Activated CD8-positive, alpha-beta T cell treated with anti-CD3 and anti-CD28 coated beads for 36 hours (primary cell): Measurements from ENCODE around the gene CORO2B. TPM values are rescaled to one million over a fixed set of nuclear protein-coding genes. Genes with fewer than 3 reads are reported as not detected.

ENCODE experiments used
- ATAC-seq: fragments of 200-7000 bp; cut with Tn5 transposase; one replicate; pipeline ENCODE4 v1.10.0; 2021; ENCODE audit warnings: mild to moderate bottlenecking, moderate library complexity
- CTCF ChIA-PET: fragments of 350-600 bp; sonication (Branson Sonifier 250); formaldehyde crosslinking; loops from one replicate; lab custom pipeline; 2021; ENCODE audit warnings: antibody characterized with exemption; lab: Charles Lee
- POLR2A ChIA-PET: fragments of 350-600 bp; sonication (Branson Sonifier 250); formaldehyde crosslinking; loops from one replicate; lab custom pipeline; 2021; ENCODE audit warnings: antibody characterized with exemption; lab: Charles Lee
- DNase-seq: peaks from one replicate; pipeline ENCODE4 v3.0.0-alpha.2; 2020
- H3K27ac Mint-ChIP-seq: one replicate; pipeline ENCODE4 v1.8.0; 2021; ENCODE audit warnings: mild to moderate bottlenecking, mixed read lengths
- H3K27me3 Mint-ChIP-seq: one replicate; pipeline ENCODE4 v1.8.0; 2021; ENCODE audit warnings: mixed read lengths
- H3K36me3 Mint-ChIP-seq: one replicate; pipeline ENCODE4 v1.8.0; 2021; ENCODE audit warnings: low read depth, mixed read lengths
- H3K4me1 Mint-ChIP-seq: one replicate; pipeline ENCODE4 v1.8.0; 2021; ENCODE audit warnings: low read depth, mixed read lengths
- H3K4me3 Mint-ChIP-seq: one replicate; pipeline ENCODE4 v1.8.0; 2021; ENCODE audit warnings: mild to moderate bottlenecking, moderate library complexity, mixed read lengths
- H3K9me3 Mint-ChIP-seq: one replicate; pipeline ENCODE4 v1.8.0; 2021; ENCODE audit warnings: mixed read lengths
- CTCF ChIP-seq: fragments of 200-600 bp; IDR thresholded peaks from one replicate; pipeline ENCODE4 v1.8.0; 2022; ENCODE audit warnings: antibody characterized with exemption, mild to moderate bottlenecking
- intact Hi-C: fragments of 100-400 bp; cut with micrococcal nuclease; formaldehyde crosslinking; loops from one replicate; pipeline ENCODE4 v1.10.0; 2022
- total RNA-seq, 2 experiments: library from RNA; stranded (reverse); gene quantifications; one replicate each; pipeline ENCODE4 v1.2.3, GENCODE V29; 2021

The CORO2B gene
- total RNA-seq, 2 experiments from 2014 or later, result not detected

DNA sequence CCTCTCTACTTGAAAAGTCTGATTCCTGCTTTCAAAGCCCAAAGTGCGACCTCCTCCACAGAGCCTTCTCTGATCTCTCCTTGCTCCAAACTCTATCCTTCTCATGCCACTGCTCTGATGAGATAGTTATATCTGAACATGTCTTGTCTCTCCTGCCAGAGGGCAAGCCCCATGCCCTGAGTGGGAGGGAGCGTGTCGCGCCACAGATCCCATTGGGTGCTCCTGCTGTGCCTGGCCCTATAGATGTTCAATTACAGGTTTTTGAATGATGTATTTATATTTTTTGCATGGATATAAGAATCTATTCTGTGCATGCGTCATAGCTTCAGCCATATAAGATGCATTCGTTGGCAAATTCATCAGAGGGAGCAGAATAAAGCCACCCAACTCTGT is 20.4 kb downstream of the CORO2B start:
- ATAC-seq (no peak), DNase-seq (no peak)
- Mint-ChIP-seq H3K4me1 (no peaks in the 10 kb centered on the region), H3K27me3 (no peaks in the 10 kb centered on the region), H3K27ac (no peak overlapping the region), H3K36me3 (no peaks in the 10 kb centered on the region), H3K4me3 (no peak overlapping the region), H3K9me3 (no peaks in the 10 kb centered on the region)
- intact Hi-C loops, result no loop called here
- POLR2A ChIA-PET, result no interaction called here
- CTCF ChIA-PET, result no interaction called here
- TF ChIP-seq CTCF, result no peak

GRCh38 chr15:68599560-68600071 is 20.8 kb downstream of the CORO2B start:
- POLR2A ChIA-PET, result no interaction called here
- intact Hi-C loops, result no loop called here
- no peaks in the 10 kb centered on the region for H3K4me1 Mint-ChIP-seq
- H3K9me3 Mint-ChIP-seq, result no peaks in the 10 kb centered on the region
- no peaks in the 10 kb centered on the region for H3K36me3 Mint-ChIP-seq
- H3K27me3 Mint-ChIP-seq, result no peaks in the 10 kb centered on the region
- no peak for DNase-seq
- no peak for TF ChIP-seq CTCF
- no peak overlapping the region for H3K27ac Mint-ChIP-seq
- H3K4me3 Mint-ChIP-seq, result no peak overlapping the region
- no peak for ATAC-seq
- CTCF ChIA-PET, result no interaction called here

DNA sequence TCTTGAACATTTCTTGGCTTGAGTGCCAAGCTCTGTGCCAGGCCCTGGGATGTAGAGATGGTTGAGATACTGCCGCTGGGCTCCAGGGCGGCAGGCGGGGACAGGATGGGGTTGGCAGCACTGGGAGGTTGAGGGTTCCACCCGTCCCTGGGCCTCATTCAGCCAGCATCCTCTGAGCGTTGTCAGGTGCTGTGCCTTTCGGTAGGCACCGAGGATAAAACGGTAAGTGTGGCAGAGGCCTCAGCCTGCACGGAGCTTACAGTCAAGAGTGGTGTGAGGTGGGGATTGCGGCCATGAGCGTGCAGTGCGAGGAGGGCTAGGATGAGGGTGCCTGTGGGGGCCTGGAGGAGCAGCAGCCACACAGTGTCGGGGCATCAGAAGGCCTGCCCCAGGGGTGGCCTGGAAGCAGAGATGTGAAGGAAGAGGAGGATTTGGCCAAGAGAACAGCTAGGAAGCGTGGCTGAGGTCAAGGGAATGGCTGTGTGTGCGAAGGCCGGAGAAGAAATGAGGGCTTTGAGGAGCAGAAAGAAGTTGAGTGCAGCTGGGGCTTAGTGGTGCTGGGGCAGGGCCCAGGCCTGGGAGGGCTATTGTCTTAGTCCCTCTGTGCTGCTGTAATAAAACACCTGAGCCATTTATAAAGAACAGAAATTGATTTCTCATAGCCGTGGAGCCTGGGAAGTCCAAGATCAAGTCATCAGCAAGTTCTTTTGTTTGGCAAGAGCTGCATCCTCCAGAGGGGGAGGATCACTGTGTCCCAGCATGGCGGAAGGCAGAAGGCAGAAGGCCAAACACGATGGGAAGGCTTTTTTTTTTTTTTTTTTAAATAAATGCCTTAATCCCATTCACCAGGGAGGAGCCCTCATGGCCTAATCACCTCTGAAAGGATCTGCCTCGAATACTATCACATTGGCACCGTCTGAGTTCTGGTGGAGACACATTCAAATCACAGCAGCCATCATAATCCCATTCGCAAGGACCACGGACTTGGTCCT is 22.7 kb downstream of the CORO2B start:
- ChIA-PET POLR2A (no interaction called here), CTCF (no interaction called here)
- no peak for ATAC-seq
- Mint-ChIP-seq H3K27me3 (peaks cover 2% of the 10 kb centered on the region), H3K4me3 (no peak overlapping the region), H3K9me3 (no peaks in the 10 kb centered on the region), H3K36me3 (no peaks in the 10 kb centered on the region), H3K4me1 (no peaks in the 10 kb centered on the region), H3K27ac (no peak overlapping the region)
- DNase-seq, result no peak
- intact Hi-C loops, result no loop called here
- no peak for TF ChIP-seq CTCF

DNA sequence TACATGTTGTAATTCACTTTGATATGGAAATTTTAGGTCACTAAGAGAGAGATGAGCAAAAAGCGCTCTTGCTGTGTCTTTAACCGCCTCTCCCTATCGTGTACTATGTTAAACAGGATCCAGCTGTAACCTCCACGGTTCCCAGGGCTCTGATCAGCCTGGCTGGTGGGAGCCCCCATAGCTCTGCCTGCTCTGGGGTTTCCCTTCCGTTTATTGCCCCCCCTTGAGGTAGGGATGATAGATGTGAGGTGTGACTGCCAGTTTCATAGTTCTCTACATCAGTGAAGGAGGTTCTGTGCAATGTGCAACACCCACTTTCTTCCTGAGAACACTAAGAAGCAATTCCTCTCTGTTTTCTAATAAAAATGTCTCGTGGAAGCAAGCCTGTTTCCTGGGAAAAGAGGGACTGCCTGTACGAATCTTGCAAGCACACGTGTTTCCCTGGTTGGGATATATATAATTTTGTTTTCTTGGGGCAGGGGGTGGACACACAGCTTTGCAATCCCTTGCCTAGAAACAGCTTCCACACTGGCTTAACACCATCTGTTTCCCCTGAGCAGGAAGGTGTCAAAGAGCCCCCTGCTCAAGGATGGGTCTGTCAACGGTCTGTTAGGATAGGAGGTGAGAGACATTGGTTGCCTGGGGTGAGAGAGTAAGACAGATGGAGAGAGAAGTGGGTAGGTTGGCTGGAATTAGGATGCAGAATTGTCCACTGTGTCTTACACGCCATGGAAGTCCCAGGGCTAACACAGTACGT is 23.8 kb downstream of the CORO2B start:
- Mint-ChIP-seq H3K4me1 (no peaks in the 10 kb centered on the region), H3K9me3 (no peaks in the 10 kb centered on the region), H3K27me3 (peaks cover 2% of the 10 kb centered on the region), H3K36me3 (no peaks in the 10 kb centered on the region), H3K4me3 (no peak overlapping the region), H3K27ac (no peak overlapping the region)
- DNase-seq (no peak), ATAC-seq (no peak)
- intact Hi-C loops, result no loop called here
- TF ChIP-seq CTCF, result no peak
- ChIA-PET POLR2A (no interaction called here), CTCF (no interaction called here)

- ChIA-PET POLR2A (no interaction called here), CTCF (no interaction called here)
- Mint-ChIP-seq H3K9me3 (no peaks in the 10 kb centered on the region), H3K27ac (no peak overlapping the region), H3K4me3 (no peak overlapping the region), H3K4me1 (no peaks in the 10 kb centered on the region), H3K27me3 (peaks cover 2% of the 10 kb centered on the region), H3K36me3 (no peaks in the 10 kb centered on the region)
- DNase-seq (no peak), ATAC-seq (no peak)
- TF ChIP-seq CTCF, result no peak
- intact Hi-C loops, result no loop called here
Measured at GRCh38 chr15:68603216-68603595, 24.4 kb downstream of the CORO2B start.
